Naive thymus-derived CD8-positive, alpha-beta T cell (primary cell): ENCODE data around the gene UBAC2. TPM values are rescaled to one million over a fixed set of nuclear protein-coding genes. Genes with fewer than 3 reads are reported as not detected.
"Not testable (repeated sequence)": the region's sequence is repeated elsewhere in the genome, so short reads cannot be mapped to it uniquely, and the experiment has no call there.

ENCODE experiments used
- ATAC-seq, 2 donors: fragments of 150-1000 bp; cut with Tn5 transposase in 1 of 2; sonication (Bioruptor Pico), chemical (Tn5 transposase) in 1 of 2; 1 replicate in 1 of 2; 2 replicates in 1 of 2; pipeline ENCODE4 v1.10.0; 2021; ENCODE audit warnings: mild to moderate bottlenecking in 2 of 2, moderate library complexity in 2 of 2
- POLR2A ChIA-PET: fragments of 350-600 bp; sonication (Branson Sonifier 250); formaldehyde crosslinking; loops from one replicate; lab custom pipeline; 2021; ENCODE audit warnings: antibody characterized with exemption; lab: Charles Lee
- DNase-seq, 10 donors: peaks; one replicate each; pipeline versions ENCODE4 v3.0.0 to v3.0.0-alpha.2; 2020 to 2022
- H3K27ac Mint-ChIP-seq, 10 donors: one replicate each; pipeline ENCODE4 v1.8.0; 2020 to 2022; ENCODE audit warnings: mild to moderate bottlenecking in 10 of 10, mixed read lengths in 10 of 10, moderate library complexity in 4 of 10, inconsistent platforms in 1 of 10
- H3K27me3 Mint-ChIP-seq, 5 donors: one replicate each; pipeline ENCODE4 v1.8.0; 2021 to 2022; ENCODE audit warnings: mixed read lengths in 5 of 5
- H3K36me3 Mint-ChIP-seq, 3 donors: one replicate each; pipeline ENCODE4 v1.8.0; 2020 to 2022; ENCODE audit warnings: mixed read lengths in 3 of 3, mild to moderate bottlenecking in 2 of 3, inconsistent platforms in 1 of 3
- H3K4me1 Mint-ChIP-seq, 4 donors: one replicate each; pipeline ENCODE4 v1.8.0; 2021 to 2022; ENCODE audit warnings: mixed read lengths in 4 of 4
- H3K4me3 Mint-ChIP-seq, 10 donors: one replicate each; pipeline ENCODE4 v1.8.0; 2020 to 2022; ENCODE audit warnings: mild to moderate bottlenecking in 10 of 10, mixed read lengths in 10 of 10, moderate library complexity in 6 of 10, inconsistent platforms in 1 of 10
- H3K9me3 Mint-ChIP-seq, 9 donors: one replicate each; pipeline ENCODE4 v1.8.0; 2020 to 2022; ENCODE audit warnings: mixed read lengths in 9 of 9, mild to moderate bottlenecking in 3 of 9, inconsistent platforms in 1 of 9, moderate library complexity in 1 of 9
- polyA plus RNA-seq, 3 donors: library from polyadenylated mRNA; unstranded; fragments of 300-500 nt; fragmentation: Illumina TruSeq; gene quantifications; one replicate each; pipeline ENCODE4 v1.2.3, GENCODE V29; 2021
- total RNA-seq, 8 experiments: library from RNA in 2 of 8; stranded (reverse) in 2 of 8; gene quantifications; one replicate each; pipeline ENCODE4 v1.2.3 and lab custom pipeline; 2021 to 2026

The UBAC2 gene
- total and polyA plus RNA-seq, 5 experiments from 2014 or later, result 105 to 178 (median 160) TPM

DNA sequence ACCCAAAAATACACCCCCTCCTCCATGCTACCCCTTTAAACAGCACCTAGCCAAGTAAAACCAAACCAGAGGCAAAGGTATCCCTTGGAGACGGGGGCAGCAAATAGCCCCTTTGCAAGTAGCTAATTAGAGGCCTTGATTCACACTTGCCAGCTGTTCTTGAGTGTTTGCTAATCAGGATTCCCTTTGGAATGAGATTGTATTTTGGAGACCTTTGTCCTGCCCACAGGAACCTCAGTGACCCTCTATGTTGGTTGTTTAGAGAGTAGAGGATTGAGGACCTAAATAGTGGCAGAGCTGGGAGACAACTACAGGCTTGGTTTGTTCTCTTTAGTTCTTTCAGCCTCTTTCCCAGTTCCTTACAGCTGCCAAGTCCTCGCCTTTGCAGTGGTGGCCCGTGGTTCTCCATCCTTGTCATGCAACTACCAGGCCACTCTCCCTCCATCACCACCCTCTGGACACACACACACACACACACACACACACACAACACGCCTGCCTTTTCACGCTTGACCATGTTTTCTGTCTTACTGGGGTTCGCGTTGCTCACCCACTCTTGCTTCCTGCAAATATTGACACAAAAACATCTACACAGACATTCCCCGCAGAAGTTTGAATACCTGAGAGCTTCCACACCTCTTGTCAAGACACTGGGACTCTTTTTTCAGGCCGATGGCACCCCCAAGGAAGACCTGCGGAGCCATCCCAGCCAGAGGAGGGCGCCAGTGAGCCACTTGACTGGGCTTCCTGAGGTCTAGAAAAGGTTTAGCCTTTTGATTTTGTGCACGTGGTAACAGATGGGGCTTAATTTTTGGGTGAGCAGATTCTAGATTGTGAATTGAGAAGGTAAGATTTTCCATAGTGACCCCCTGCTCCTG is 186.5 kb downstream of the UBAC2 start:
- POLR2A ChIA-PET, result interaction anchor here (0.6 to 8.5 kb wide), 10 partner anchors 14 to 186 kb away, joined by 3 to 138 read pairs (median 4); no protein-coding TSS in a partner anchor
- H3K27ac Mint-ChIP-seq, result peak overlapping the region; percentile 96 to 100 (median 98)
- ATAC-seq (peak; percentile 15 to 20), DNase-seq (peak; percentile 73 to 91 (median 87))
- no peaks in the 10 kb centered on the region for H3K9me3 Mint-ChIP-seq
- peaks cover 4 to 13% (median 4%) of the 10 kb centered on the region in 3 donors for H3K36me3 Mint-ChIP-seq
- no peaks in the 10 kb centered on the region for H3K27me3 Mint-ChIP-seq
- peak overlapping the region in 9 of 10 donors; percentile 29 to 83 (median 57) for H3K4me3 Mint-ChIP-seq
- peaks cover 33 to 74% (median 67%) of the 10 kb centered on the region in 4 donors for H3K4me1 Mint-ChIP-seq

DNA sequence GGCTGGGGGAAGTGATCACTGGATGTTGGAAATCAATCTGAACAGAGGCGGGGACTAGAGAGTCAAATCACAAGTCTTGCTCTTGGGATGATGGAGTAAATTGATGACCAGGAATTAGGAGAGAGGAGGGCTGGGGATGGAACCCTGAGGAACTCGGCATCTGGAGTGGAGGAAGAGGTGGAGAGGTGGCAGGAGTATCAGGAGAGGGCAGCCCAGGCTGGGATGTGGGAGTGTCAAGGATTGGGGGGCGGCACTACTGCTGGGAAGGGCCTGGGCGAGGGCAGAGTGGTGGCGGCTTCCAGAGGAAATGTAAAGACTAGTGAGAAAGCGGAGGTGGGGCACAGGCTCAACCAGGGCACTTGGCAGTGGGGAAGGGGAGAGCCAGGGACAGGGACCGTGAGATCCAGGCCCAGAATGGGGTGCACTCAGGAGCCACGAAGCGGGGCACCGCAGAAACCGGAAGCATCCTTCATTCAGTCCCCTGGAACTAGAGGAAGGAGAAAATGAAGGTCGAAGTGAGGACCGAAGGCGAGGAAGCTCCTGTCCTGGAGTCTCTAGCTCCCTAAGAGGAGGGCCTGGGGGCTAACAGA is 187.8 kb downstream of the UBAC2 start:
- peak in 1 of 10 donors; percentile 60 for DNase-seq
- Mint-ChIP-seq H3K4me1 (peaks cover 23 to 61% (median 55%) of the 10 kb centered on the region in 4 donors), H3K36me3 (peaks cover 4 to 13% (median 4%) of the 10 kb centered on the region in 3 donors), H3K27me3 (no peaks in the 10 kb centered on the region), H3K27ac (peak overlapping the region; percentile 90 to 100 (median 98)), H3K4me3 (peak overlapping the region in 3 of 10 donors; percentile 24 to 64 (median 45)), H3K9me3 (no peaks in the 10 kb centered on the region)
- ATAC-seq, result no peak
- POLR2A ChIA-PET, result interaction anchor here (0.7 to 8.5 kb wide), 9 partner anchors 10 to 119 kb away, joined by 3 to 138 read pairs (median 4); no protein-coding TSS in a partner anchor

DNA sequence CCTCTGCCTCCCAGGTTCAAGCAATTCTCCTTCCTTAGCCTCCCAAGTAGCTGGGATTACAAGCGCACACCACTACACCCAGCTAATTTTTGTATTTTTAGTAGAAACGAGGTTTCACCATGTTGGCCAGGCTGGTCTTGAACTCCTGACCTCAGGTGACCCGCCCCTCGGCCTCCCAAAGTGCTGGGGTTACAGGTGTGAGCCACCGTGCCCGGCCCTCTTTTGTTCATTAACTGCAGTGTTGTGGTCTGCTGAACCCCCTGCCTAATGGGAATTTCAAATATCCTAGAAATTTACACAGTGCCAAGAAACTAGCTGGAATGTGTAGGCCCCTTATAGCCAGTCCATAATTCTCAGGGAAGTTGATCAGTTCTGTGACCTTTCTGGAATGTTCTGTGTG is 188.4 kb downstream of the UBAC2 start:
- Mint-ChIP-seq H3K27ac (peak overlapping the region; percentile 20 to 99 (median 81)), H3K36me3 (peaks cover 4 to 13% (median 4%) of the 10 kb centered on the region in 3 donors), H3K4me1 (peaks cover 22 to 60% (median 51%) of the 10 kb centered on the region in 4 donors), H3K4me3 (peak overlapping the region in 1 of 10 donors; percentile 32)
- not testable (repeated sequence) for ATAC-seq, H3K27me3 Mint-ChIP-seq, H3K9me3 Mint-ChIP-seq
- peak in 1 of 10 donors; percentile 18 for DNase-seq
- POLR2A ChIA-PET, result interaction anchor here (0.7 to 4.7 kb wide), 5 partner anchors 9 to 46 kb away, joined by 4 to 46 read pairs (median 4); no protein-coding TSS in a partner anchor

DNA sequence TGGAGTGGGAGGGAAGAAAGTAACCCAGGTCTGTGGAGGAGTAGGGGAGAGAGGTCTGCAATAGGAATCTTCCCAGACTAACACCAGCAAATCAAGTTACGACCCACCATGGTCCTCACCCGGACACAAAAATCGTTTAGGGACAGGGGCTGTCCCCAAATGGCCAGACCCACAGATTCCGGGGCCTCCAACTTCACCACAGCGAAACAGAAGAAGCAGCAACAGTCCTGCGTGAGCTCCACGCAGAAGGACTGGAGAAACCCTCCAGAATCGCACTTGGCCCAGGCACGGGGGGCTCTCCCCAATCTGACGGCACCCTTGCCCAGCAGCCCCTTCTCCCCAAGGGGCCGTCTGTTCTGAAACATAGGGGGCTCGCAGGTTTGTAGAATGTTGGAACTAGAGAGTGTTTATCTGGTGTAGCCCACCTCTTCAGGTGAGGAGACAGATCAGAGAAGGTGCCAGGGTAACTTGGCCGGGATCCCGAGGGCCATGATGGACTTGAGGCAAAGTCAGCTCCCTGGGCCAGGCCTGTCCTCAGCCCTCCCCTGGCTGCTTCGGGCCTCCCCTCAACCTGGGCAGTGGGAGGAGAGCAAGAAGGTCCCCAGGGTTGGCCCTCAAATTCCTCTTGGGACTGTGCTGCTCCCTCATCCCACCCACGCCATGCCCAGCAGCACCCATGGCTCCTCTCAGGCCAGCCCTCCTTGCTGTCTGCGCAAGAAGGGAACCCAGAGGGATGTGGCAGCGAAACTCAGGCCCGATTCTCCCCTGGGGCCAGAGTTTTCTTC is 189.1 kb downstream of the UBAC2 start:
- Mint-ChIP-seq H3K36me3 (peaks cover 4 to 13% (median 4%) of the 10 kb centered on the region in 3 donors), H3K27ac (peak overlapping the region; percentile 20 to 99 (median 81)), H3K9me3 (no peaks in the 10 kb centered on the region), H3K4me1 (peaks cover 23 to 60% (median 49%) of the 10 kb centered on the region in 4 donors), H3K27me3 (no peaks in the 10 kb centered on the region), H3K4me3 (peak overlapping the region in 1 of 10 donors; percentile 32)
- POLR2A ChIA-PET, result interaction anchor here (0.7 to 4.7 kb wide), 6 partner anchors 8 to 45 kb away, joined by 4 to 46 read pairs (median 4); no protein-coding TSS in a partner anchor
- peak in 1 of 10 donors; percentile 38 for DNase-seq
- ATAC-seq, result no peak

DNA sequence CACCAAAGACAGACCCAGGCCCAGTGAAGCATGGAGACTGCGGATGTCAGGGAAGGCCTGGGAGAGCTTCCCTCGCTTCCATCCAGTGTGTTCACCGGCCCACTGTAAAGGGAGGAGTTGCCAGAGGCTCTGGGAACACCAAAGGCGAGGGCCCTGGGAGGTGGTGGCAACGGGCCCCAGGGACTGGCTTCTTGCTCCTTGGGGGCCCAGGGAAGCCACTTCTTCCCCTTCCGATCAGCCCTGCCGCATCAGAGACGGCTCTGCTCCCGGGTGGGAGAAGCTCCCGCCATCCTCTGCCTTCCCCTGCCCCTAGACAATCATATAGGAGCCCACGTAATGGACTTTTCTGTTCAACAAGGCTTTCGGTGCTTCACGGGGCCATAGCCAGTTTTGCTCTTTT is 189.9 kb downstream of the UBAC2 start:
- H3K9me3 Mint-ChIP-seq, result no peaks in the 10 kb centered on the region
- DNase-seq, result peak in 1 of 10 donors; percentile 30
- ATAC-seq, result no peak
- peak overlapping the region in 1 of 10 donors; percentile 3 for H3K4me3 Mint-ChIP-seq
- POLR2A ChIA-PET, result interaction anchor here (1.0 kb wide), 1 partner anchor 44 kb away, joined by 4 read pairs; no protein-coding TSS in a partner anchor
- H3K4me1 Mint-ChIP-seq, result peaks cover 30 to 60% (median 46%) of the 10 kb centered on the region in 4 donors
- peaks cover 4 to 9% (median 4%) of the 10 kb centered on the region in 3 donors for H3K36me3 Mint-ChIP-seq
- H3K27me3 Mint-ChIP-seq, result no peaks in the 10 kb centered on the region
- H3K27ac Mint-ChIP-seq, result peak overlapping the region; percentile 36 to 98 (median 60)

DNA sequence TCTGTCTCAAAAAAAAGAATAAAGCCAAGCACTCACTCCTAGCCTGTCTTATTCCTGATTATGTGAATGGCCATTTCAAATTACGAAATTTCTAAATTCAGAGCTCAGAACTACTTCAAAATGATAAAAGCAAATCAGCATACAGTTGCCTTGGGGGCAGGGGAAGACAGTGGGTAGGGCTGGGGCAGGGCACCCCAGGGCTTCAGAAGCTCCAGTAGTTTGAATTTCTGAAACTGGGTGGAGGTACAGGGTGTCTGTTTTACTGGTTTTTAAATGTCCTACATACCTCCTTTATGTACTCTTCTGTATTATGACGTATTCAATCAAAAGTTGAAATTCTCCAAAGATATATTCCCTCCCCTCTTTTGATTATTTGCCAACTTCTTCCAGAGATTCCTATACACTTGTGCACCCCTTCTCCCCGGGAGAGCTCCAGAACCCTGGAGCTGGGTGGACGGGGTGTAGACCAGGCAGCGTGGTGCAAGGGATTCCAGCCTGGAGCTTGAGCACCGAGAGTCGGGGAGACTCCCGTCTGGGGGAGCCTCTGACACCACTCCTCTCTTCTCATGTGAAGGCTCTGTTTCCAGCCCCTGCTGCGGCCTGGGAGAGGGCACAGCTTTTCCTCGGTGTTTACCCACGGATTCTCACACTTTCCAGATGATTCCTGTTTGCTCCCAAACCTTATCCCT is 191.3 kb downstream of the UBAC2 start:
- no peak overlapping the region for H3K4me3 Mint-ChIP-seq
- peaks cover 28 to 53% (median 33%) of the 10 kb centered on the region in 4 donors for H3K4me1 Mint-ChIP-seq
- no peaks in the 10 kb centered on the region for H3K9me3 Mint-ChIP-seq
- peak overlapping the region; percentile 13 to 88 (median 54) for H3K27ac Mint-ChIP-seq
- POLR2A ChIA-PET, result interaction anchor here (0.8 to 1.3 kb wide), 4 partner anchors 19 to 109 kb away, joined by 3 to 4 read pairs (median 4); no protein-coding TSS in a partner anchor
- ATAC-seq (no peak), DNase-seq (peak in 1 of 10 donors; percentile 42)
- H3K27me3 Mint-ChIP-seq, result no peaks in the 10 kb centered on the region
- peaks cover 2 to 5% (median 4%) of the 10 kb centered on the region in 3 donors for H3K36me3 Mint-ChIP-seq

DNA sequence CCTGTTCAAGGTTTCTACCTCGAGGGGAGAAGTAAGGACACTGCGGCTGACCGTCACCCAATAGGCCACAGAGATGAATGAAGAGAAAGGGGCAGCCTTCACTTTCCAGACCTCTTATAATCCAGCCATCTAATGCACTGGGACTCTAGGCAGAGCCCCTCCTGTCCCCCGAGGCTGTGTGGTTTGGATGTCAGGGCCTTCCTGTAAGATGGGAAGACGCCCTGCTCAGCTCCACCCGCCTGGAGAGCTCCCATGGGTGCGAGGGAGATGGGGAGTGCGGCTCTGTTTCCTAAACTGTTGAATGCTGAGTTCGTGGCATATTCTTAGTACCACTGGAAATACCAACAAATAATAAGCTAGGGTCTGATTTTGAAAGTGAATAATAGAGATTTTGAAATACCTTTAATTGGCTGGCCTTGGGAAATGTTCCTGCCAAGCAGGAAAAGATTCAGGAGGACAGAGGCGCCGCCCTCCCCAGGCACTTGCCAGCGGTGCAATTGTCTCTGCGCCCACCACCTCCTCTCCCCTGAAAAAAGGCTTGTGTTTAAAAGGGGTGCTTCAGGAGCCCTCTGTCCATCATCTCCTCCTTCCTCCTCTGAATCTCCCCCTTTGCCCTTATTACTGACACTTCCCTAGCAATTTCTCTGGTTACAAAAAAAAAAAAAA is 191.9 kb downstream of the UBAC2 start:
- no peaks in the 10 kb centered on the region for H3K9me3 Mint-ChIP-seq
- no peak overlapping the region for H3K4me3 Mint-ChIP-seq
- no peaks in the 10 kb centered on the region for H3K27me3 Mint-ChIP-seq
- DNase-seq (peak in 1 of 10 donors; percentile 45), ATAC-seq (no peak)
- peak overlapping the region in 8 of 10 donors; percentile 6 to 88 (median 68) for H3K27ac Mint-ChIP-seq
- peaks cover 22 to 52% (median 27%) of the 10 kb centered on the region in 4 donors for H3K4me1 Mint-ChIP-seq
- no peaks in the 10 kb centered on the region for H3K36me3 Mint-ChIP-seq
- POLR2A ChIA-PET, result interaction anchor here (0.8 to 1.3 kb wide), 4 partner anchors 18 to 110 kb away, joined by 3 to 4 read pairs (median 4); no protein-coding TSS in a partner anchor

DNA sequence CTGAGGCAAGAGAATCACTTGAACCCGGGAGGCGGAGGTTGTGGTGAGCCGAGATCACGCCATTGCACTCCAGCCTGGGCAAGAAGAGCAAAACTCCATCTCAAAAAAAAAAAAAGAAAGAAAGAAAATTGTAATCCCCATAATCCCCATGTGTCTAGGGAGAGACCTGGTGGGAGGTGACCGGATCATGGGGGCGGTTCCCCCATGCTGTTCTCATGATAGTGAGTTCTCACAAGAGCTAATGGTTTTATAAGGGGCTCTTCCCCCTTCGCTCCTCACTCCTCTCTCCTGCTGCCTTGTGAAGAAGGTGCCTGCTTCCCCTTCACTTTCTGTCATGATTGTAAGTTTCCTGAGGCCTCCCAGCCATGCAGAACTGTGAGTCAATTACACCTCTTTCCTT is 192.7 kb downstream of the UBAC2 start:
- H3K27me3 Mint-ChIP-seq, ATAC-seq, H3K36me3 Mint-ChIP-seq, POLR2A ChIA-PET, H3K4me3 Mint-ChIP-seq, H3K9me3 Mint-ChIP-seq: not testable (repeated sequence)
- H3K4me1 Mint-ChIP-seq, result peaks cover 15 to 50% (median 21%) of the 10 kb centered on the region in 4 donors
- peak in 1 of 10 donors; percentile 4 for DNase-seq
- H3K27ac Mint-ChIP-seq, result peak overlapping the region in 9 of 10 donors; percentile 41 to 88 (median 67)

DNA sequence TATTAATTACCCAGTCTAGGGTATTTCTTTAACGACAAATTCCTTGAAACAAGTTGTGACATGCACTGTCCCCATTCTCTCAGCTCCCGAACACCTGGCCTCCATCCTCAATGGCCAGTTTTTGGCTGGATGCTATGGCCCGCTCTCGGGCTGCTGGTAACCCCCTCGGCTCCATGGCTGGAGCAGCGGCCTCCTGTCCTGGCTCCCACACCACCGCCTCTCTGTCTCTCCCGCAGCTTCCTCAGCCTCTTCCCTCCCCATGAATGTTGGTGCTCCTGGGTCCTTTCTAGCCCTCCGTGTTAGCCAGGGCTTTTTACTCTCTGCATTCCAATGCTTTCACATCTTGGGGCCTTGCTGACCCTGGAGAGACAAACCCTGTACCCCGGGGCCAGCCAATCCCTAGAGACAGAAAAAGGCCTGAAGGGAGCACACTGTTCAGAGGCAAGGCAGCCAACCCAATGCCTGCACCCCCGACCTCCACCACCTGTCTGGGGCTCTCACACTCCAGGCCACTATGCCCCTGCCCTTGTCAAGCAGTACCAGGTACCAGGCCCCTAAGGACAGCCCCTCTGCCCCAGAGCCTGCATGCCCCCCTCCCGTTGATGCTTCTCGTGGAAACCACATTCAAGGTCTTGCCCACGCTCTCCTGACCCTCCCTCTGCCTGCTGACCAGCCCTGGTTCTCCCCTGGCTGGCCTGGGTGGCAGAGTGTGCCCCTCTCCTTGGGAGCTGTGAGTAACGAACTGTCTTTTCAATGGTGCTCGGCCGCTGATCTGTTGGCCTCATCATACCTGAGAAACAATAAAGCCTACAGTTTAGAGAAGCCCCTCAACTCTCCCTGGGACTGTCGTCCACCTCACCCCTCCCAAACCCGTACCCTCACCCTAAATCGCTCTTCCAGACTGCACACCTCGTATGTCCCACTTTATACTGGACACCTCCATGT is 193.4 kb downstream of the UBAC2 start:
- Mint-ChIP-seq H3K27ac (peak overlapping the region in 9 of 10 donors; percentile 41 to 88 (median 67)), H3K4me3 (no peak overlapping the region), H3K36me3 (no peaks in the 10 kb centered on the region), H3K4me1 (peaks cover 17 to 51% (median 24%) of the 10 kb centered on the region in 4 donors), H3K27me3 (no peaks in the 10 kb centered on the region), H3K9me3 (no peaks in the 10 kb centered on the region)
- peak in 1 of 10 donors; percentile 52 for DNase-seq
- no peak for ATAC-seq
- POLR2A ChIA-PET, result interaction anchor here (1.0 to 1.5 kb wide), 4 partner anchors 17 to 26 kb away, joined by 3 to 5 read pairs (median 4); no protein-coding TSS in a partner anchor

DNA sequence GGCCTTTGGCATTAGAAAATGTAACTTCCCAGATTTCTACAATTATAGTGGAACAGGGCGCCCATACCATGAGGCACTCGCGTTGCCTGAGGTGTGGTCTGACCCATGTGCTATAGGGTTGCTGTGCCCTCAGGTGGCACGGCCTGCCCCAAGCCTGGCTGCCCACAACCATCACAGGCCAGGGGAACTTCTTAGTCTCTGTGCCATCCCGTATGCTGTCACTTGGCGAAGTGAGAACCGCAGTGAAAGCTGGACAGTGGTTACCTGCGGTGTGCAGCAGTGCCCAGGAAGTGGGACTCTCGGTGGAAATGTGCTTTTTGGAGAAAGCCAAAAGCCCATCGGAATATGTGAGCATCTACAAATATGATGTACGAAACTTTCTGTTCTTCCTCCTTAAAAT is 194.8 kb downstream of the UBAC2 start:
- H3K4me1 Mint-ChIP-seq, result peaks cover 19 to 58% (median 32%) of the 10 kb centered on the region in 4 donors
- no peaks in the 10 kb centered on the region for H3K9me3 Mint-ChIP-seq
- no peaks in the 10 kb centered on the region for H3K27me3 Mint-ChIP-seq
- no peak for ATAC-seq
- H3K36me3 Mint-ChIP-seq, result peaks cover 0 to 2% (median 0%) of the 10 kb centered on the region in 3 donors
- no peak for DNase-seq
- peak overlapping the region in 8 of 10 donors; percentile 4 to 88 (median 58) for H3K27ac Mint-ChIP-seq
- no peak overlapping the region for H3K4me3 Mint-ChIP-seq
- POLR2A ChIA-PET, result interaction anchor here (1.0 to 1.5 kb wide), 5 partner anchors 19 to 43 kb away, joined by 3 to 5 read pairs (median 3); no protein-coding TSS in a partner anchor
